IPS-11a (cell line): Measurements from ENCODE around the gene PLXND1.
"Not testable (repeated sequence)": the region's sequence is repeated elsewhere in the genome, so short reads cannot be mapped to it uniquely, and the experiment has no call there.

Source experiments
- H3K4me3 ChIP-seq: one replicate; pipeline ENCODE4 v1.5.1; 2013; ENCODE audit warnings: low read depth, low read length, control low read depth

PLXND1 gene, protein sequence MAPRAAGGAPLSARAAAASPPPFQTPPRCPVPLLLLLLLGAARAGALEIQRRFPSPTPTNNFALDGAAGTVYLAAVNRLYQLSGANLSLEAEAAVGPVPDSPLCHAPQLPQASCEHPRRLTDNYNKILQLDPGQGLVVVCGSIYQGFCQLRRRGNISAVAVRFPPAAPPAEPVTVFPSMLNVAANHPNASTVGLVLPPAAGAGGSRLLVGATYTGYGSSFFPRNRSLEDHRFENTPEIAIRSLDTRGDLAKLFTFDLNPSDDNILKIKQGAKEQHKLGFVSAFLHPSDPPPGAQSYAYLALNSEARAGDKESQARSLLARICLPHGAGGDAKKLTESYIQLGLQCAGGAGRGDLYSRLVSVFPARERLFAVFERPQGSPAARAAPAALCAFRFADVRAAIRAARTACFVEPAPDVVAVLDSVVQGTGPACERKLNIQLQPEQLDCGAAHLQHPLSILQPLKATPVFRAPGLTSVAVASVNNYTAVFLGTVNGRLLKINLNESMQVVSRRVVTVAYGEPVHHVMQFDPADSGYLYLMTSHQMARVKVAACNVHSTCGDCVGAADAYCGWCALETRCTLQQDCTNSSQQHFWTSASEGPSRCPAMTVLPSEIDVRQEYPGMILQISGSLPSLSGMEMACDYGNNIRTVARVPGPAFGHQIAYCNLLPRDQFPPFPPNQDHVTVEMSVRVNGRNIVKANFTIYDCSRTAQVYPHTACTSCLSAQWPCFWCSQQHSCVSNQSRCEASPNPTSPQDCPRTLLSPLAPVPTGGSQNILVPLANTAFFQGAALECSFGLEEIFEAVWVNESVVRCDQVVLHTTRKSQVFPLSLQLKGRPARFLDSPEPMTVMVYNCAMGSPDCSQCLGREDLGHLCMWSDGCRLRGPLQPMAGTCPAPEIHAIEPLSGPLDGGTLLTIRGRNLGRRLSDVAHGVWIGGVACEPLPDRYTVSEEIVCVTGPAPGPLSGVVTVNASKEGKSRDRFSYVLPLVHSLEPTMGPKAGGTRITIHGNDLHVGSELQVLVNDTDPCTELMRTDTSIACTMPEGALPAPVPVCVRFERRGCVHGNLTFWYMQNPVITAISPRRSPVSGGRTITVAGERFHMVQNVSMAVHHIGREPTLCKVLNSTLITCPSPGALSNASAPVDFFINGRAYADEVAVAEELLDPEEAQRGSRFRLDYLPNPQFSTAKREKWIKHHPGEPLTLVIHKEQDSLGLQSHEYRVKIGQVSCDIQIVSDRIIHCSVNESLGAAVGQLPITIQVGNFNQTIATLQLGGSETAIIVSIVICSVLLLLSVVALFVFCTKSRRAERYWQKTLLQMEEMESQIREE (N-terminal part only)

DNA sequence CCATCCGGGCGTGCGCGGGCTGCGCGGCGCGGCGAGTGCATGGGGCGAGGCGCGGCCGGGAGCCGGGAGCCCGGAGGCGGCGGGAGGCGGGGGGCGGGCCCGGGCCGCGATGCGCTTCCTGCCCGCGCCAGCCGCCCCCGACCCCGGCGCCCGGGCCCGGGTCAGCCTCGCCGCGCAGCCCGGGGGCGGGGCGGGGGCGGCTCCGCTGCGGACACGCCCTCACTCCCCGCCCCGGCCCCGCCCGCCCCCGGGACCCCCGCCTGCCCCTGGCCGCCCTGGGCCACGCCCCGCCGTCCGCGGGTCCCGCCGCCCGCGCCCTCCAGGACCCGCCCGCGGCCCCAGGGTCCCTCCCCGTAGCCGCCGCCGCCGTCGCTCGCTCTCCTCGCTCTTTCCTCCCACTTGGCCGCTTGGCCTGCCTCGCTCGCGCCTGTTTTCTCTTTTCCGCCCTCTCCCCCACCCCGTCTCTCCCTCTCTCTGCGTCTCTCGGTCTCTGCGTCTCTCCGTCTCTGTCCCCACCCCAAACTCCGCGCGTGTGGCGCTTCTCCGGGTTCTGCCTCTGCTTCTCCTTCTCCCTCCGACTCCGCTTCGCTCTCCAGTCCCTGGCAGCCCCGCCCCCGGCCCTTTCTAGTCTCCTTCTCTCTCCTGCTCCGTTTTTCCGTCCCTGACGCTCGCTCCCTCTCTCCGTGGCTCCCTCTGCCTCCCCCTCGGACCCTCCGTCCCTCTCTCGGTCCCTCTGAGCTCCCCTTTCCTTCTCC lies at the start of gene PLXND1:
Gene PLXND1, minus strand, starts transcription at position 41 of the 755 bp plus-strand sequence. Its CDS starts 37 bp downstream, at position 4.
- H3K4me3 ChIP-seq: peak within 1 kb of the TSS; percentile 58

DNA sequence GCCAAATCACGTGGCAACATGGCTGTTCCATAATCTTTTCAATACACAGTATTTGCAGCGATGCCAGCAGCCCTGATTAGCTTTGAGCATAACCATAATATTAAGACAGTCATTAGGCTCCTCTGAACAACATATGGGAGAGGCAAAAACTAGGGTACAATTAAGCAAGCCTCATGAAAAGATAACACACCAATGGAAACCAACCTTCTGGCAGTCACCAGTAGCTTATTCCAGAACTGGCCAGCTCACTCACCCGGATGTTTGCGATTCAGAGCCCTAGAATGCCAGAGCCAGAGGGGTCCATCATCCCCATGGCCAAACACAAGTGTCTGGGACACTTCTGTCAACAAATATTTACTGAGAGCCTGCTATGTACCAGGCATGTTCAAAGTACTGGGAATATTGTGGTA lies 48.8 kb upstream of the PLXND1 start:
- H3K4me3 ChIP-seq: no peak overlapping the region

DNA sequence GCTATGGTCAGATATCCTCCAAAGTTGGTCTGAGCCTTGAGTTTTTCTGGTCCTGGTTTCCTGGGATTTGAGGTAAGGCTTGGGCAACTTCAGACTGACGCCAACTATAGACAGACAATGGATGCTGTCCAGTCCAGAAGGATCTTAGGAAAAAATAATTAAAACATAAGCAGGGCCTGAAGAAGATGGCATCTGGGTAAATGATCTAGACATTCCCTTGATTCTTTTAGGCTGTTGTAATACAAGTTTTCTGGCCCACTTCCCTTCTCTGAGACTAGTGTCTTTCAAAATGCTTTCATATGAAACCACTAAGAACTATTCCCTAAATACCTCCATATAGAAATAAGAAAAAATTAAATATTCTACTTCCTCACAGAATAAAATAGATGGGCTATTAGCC lies 47.7 kb upstream of the PLXND1 start:
- no peak overlapping the region for H3K4me3 ChIP-seq

DNA sequence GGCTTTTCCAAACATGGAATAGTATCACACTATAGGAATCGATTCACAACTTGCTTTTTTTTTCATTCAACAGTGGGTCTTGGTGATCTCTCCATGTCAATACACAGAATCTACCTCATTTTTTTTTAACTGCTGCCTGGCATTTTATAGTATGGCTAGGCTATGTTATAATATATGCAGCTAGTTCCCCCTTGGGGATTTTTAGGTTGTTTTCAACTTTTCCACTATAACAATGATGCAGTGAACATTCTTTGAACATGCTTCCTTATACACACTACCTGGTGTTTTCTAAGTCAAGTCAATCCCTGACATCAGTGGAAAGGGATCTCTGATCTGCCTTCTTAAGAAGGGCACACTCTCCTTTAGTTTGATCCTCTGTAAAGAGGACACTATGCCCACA lies 46.5 kb upstream of the PLXND1 start:
- H3K4me3 ChIP-seq: no peak overlapping the region

DNA sequence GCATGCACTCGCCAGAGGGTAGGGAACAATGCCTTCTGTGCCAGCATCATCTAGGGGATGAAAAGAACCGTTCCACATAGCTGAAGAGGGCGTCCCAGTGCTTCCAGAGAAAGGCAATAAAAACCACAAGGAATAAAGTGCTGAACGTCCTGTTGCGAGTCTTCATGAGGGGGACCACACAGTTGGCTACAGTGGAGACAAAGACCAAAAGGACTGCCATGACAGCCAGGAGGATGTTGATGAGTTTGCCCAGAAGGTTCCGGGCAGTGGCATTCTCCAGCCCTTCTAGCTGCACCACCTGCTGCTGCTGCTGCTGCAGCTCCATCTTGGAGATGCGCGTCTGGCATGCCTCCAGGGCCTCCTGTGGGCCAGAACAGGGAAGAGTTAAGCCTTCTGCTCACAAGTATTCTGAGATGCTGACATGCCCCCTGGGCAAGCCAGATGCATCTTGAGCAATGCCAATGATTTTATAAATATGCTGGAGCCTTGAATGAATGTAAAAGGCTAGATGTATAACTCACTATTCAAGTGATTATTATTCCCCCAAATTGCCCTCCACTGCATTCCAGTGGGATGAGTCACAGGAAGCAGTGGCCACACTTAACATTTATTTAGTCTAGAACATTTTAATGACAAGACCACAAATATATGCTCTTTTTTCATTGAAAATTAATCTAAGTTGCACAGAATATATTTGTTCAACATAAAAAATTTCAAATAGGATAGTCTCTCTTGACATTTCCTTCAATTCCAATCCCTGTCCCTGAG lies 45.1 kb upstream of the PLXND1 start:
- H3K4me3 ChIP-seq: no peak overlapping the region

DNA sequence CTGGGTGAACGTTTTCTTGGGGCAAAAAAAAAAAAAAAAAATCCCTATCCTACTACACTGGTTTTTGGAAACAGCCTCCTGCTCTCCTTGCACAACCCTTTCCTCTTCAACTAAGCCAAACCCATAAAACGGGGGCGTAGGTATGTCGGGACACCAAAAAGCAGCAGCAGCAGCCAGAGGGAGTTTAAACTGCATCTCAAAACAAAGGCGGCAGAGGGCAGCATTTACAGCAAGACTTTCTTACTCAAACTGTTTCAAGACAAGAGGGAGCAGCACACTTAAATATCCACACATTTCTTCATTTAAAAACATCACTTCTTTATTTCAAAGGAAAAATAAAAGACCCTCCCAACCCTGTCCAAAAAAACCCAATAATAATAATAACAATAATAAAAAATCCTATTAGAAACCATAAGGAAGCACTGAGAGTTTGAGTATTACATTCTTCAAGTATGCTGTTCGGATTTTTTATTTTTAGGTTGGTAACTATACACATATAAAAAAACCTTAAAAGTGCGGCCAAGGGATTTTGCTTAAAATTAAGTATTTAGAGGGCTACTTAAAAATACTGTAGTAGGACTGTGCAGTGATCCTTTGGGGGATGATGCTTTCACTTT lies 43.9 kb upstream of the PLXND1 start:
- no peak overlapping the region for H3K4me3 ChIP-seq

DNA sequence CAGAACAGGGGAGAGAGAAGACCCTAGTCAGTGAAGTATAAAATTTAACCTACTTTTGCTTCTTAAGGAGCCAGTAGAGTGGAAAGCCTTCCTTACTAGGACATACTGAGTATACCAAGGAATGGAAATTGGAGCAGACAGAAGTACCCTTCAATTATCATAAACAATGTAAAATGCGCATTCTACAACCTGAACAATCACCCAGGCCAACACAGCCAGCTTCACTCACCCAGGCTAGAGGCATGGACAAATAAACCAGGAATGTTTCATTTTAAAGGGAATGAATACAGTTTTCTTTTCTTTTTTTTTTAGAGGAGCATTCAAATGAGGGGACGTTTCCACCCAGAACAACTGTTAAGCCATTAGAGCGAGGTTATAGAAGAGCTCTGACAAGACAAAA lies 41.9 kb upstream of the PLXND1 start:
- H3K4me3 ChIP-seq: no peak overlapping the region

DNA sequence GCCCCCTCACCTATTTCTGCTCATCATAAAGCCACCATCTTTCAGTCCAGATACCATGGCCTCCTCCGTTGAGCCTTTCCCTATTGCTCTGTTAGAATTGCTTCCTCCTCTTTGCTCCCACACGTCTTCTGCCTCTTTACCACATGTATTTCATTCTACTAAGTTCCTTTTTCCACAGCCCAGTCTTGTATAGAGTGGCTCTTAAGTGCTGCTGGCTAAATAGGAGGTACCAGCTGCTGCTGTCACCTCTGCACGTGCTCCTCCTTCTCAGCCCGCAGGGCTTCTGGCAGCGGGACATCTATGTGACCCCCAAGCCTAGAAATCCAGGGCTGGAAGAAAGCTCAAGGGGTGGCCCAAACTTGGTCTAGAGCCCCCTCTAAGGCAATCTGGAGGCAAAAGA lies 38.8 kb upstream of the PLXND1 start:
- no peak overlapping the region for H3K4me3 ChIP-seq

DNA sequence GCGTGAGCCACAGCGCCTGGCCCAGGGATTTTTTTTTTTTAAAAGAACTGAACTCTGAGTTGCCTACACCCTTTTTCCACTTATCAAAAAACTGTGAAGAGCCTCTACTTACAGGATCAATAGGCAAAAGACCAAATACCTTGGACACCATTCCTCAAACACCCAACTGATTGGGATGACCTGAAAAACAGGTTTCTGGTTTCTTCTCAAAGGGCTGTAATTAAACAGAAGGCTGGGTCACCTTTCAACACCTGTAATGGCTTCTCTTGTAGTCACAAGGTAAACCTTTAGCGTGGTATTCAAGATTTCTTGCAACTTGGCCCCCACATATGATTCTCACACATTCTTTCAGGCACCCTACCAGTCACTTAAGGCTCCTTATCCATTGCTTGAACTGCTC lies 38.4 kb upstream of the PLXND1 start:
- H3K4me3 ChIP-seq: no peak overlapping the region

DNA sequence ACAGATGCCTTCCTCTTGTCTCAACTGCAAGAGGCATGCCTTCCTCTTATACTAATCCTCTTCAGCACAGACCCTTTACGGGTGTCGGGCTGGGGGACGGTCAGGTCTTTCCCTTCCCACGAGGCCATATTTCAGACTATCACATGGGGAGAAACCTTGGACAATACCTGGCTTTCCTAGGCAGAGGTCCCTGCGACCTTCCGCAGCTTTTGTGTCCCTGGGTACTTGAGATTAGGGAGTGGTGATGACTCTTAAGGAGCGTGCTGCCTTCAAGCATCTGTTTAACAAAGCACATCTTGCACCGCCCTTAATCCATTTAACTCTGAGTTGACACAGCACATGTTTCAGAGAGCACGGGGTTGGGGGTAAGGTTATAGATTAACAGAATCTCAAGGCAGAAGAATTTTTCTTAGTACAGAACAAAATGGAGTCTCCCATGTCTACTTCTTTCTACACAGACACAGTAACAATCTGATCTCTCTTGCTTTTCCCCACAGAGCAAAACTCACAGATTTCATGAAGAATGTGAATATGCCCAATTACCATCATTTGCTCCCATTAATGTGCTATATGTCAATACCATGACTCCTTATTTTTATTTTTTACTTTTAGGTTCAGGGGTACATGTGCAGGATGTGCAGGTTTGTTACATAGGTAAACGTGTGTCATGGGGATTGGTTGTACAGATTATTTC lies 35.2 kb upstream of the PLXND1 start:
- H3K4me3 ChIP-seq: not testable (repeated sequence)

DNA sequence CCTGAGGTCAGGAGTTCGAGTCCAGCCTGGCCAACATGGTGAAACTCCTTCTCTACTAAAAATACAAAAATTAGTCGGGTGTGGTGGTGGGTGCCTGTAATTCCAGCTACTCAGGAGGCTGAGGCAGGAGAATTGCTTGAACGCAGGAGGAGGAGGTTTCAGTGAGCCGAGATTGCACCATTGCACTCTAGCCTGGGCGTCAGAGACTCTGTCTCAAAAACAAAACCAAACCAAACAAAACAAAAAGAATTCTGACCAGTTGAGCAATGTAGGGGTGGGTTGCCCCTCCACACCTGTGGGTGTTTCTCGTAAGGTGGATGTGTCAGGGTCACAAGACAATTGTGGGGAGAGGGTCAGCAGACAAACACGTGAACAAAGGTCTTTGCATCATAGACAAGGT lies 34.5 kb upstream of the PLXND1 start:
- not testable (repeated sequence) for H3K4me3 ChIP-seq

DNA sequence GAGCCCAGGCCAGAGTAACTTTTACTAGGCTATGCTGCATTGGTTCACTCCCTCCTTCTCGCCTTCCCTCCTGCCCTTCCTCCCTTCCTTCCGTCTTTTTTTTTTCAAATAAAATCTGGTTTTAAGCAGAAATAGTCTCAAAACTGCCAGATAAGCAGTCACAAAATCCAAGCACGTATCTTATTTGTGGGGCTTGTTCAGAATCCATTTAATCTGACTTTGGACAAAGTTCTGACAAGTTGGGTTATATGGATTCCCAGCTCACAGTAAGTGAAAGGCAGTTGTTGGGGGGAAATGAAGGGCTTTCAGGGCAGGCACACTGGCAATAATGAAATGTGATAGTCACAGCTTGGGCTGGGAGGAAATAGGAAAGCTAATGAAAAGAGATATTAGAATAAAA lies 32.0 kb upstream of the PLXND1 start:
- H3K4me3 ChIP-seq: no peak overlapping the region

DNA sequence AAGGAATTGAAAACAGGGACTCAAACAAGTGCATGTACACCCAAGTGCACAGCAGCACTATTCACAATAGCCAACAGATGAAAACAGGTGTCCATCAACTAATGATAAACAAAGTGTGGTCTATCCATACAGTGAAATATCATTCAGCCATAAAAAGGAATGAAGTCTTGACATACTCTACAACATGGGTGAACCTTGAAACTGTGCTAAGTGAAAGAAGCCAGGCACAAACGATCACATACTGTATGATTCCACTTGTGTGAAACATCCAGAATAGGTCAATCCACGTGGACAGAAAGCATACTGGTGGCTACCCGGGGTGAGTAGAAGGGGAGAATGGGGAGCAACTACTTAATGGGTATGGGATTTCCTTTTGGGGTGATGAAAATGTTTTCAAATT lies 29.6 kb upstream of the PLXND1 start:
- no peak overlapping the region for H3K4me3 ChIP-seq

DNA sequence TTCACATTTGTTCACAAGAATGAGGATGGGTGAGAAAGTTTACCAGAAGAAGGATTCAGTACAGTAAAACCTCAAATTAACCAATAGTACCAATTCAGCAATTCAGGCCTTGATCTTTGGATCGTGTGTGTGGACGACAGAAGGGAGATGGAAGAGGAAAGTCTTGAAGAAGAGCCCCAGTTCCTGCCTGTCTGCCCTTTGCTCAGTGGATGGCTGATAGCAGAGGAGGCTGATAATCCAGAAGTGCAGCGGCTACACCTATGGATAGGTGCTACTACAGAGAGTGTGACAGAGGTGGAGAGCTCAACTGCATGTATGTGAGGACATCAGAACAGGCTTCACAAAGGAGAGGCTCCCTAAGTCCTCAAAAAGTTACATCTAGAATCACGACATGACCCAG lies 29.2 kb upstream of the PLXND1 start:
- H3K4me3 ChIP-seq: no peak overlapping the region

DNA sequence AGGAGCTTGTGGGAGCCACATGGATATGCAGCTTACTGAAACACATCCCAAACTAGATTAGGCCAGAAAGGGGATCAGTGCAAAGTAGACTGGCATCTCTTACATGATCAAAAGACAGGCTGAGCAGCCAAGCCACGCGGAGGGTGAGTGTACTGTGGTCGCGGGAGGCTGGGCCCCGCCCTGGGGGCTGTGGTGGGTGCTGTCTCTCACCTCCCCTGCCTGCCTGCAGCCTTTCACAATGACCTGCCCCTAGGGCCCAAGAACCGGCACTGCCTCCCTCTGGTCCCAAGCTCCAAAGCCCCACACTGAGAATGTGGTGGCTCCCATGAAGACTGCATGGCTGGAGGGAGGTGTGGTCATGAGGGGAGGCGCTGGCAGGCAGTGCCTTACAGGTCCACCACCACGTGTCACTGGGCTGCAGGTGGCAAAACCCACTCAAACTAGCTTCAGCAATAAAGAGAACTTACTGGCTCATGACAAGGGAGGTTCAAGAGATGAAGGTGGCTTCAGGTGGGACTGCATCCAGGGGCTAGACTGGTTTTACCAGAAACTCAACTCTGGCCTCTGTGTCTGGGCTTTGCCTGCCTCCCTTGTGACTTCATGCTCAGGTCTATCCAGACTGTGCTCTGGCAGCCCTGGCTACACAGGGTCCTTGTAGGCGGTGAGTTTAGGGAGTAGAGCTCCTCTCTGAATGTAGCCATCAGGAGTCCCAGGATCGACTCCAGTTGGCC lies 27.4 kb upstream of the PLXND1 start:
- H3K4me3 ChIP-seq: no peak overlapping the region

DNA sequence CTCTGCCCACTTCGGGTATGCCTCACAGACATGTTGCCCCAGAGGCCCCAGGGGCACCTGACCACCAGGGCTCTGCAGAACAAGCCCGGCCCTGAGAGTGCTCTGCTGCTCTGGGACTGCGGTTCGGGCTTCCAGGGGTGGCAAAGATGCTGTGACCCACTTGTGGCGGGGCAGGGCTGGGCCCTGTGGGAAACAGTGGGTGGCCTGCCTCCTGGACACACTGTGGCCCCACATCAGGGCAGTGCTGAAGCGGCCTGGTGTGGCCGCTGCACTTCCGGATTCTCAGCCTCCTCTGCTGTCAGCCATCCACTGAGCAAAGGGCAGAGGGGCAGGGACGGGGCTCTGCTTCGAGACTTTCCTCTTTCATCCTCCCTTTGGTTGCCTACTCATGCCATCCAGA lies 26.5 kb upstream of the PLXND1 start:
- no peak overlapping the region for H3K4me3 ChIP-seq

DNA sequence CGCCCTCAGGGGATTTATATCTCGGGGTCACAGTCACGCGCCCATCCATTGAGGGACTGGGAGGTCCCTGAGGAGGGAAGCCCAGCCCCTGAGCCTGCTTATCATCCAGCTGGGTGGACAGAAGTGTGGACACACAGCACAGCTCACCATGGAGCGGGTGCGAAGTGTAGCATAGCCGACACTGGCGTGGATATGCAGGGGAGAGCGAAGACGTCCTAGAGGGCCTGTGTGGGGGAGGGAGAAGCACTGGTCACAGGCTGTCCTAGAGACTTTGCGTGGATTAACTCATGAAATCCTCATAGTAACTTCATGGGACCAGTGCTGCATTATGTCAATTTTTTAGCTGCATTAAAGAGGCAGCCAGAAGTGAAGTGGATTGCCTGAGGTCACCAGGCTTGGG lies 26.1 kb upstream of the PLXND1 start:
- H3K4me3 ChIP-seq: no peak overlapping the region

DNA sequence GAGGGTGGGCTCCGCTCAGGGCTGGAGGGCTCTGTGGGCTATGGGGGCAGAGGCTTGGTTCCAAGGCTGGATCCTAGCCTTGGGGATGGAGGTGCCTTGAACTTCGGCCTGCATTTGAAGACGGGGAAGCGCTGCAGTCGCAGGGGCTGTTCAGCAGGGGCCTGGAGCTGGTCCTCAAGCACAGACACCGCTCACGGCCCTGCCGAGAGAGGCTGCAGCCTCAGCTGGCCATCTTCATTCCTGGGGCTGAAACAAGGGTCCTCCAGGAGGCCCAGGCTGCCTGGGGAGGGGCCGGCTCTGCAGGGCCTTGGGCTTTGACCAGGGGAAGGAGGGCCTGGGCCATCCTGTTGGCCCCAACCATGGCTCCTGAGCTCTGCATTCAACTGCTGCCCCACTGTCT lies 25.6 kb upstream of the PLXND1 start:
- H3K4me3 ChIP-seq: no peak overlapping the region
